Measurements from ENCODE around the gene RAET1L. TPM values are rescaled to one million over a fixed set of nuclear protein-coding genes. Genes with fewer than 3 reads are reported as not detected.
"Not testable (repeated sequence)": the region's sequence is repeated elsewhere in the genome, so short reads cannot be mapped to it uniquely, and the experiment has no call there.

The RAET1L gene
- total RNA-seq, 4 donors from 2014 or later, result 1.2 to 7.1 (median 3.6) TPM

- no peak overlapping the region for H3K4me3 ChIP-seq (ENCODE audit: low read depth, poor library complexity, severe bottlenecking)
- DNase-seq (ENCODE audit: low spot score in 2 of 2), result no peak
- no peak for TF ChIP-seq POLR2A (IDR thresholded peaks at IDR 0.05)
- TF ChIP-seq, protein P1, sequence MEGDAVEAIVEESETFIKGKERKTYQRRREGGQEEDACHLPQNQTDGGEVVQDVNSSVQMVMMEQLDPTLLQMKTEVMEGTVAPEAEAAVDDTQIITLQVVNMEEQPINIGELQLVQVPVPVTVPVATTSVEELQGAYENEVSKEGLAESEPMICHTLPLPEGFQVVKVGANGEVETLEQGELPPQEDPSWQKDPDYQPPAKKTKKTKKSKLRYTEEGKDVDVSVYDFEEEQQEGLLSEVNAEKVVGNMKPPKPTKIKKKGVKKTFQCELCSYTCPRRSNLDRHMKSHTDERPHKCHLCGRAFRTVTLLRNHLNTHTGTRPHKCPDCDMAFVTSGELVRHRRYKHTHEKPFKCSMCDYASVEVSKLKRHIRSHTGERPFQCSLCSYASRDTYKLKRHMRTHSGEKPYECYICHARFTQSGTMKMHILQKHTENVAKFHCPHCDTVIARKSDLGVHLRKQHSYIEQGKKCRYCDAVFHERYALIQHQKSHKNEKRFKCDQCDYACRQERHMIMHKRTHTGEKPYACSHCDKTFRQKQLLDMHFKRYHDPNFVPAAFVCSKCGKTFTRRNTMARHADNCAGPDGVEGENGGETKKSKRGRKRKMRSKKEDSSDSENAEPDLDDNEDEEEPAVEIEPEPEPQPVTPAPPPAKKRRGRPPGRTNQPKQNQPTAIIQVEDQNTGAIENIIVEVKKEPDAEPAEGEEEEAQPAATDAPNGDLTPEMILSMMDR (IDR thresholded peaks at IDR 0.05), result no peak
- intact Hi-C loops (cut with DNase I; ENCODE audit: low total_unique reads), result no loop called here
- WGBS, 2 donors, result 89 to 96% methylated on average over 2 of the region's 2 CpGs
Observed at GRCh38 chr6:150002710-150003109, 22.6 kb downstream of the RAET1L start.

- intact Hi-C loops (cut with DNase I; ENCODE audit: low total_unique reads), result no loop called here
- TF ChIP-seq POLR2A (IDR thresholded peaks at IDR 0.05), result no peak
- TF ChIP-seq, protein P1 (IDR thresholded peaks at IDR 0.05), result no peak
- 90 to 91% methylated on average over 3 of the region's 3 CpGs for WGBS, 2 donors
- no peak for DNase-seq (ENCODE audit: low spot score in 2 of 2)
- H3K4me3 ChIP-seq (ENCODE audit: low read depth, poor library complexity, severe bottlenecking), result no peak overlapping the region
Observed at GRCh38 chr6:150001295-150002008, 23.9 kb downstream of the RAET1L start.

GRCh38 chr6:149999636-150000035, 25.7 kb downstream of the RAET1L start:
- DNase-seq (ENCODE audit: low spot score in 2 of 2), result no peak
- no peak overlapping the region for H3K4me3 ChIP-seq (ENCODE audit: low read depth, poor library complexity, severe bottlenecking)
- WGBS, 2 donors, result 88 to 94% methylated on average over 2 of the region's 2 CpGs
- TF ChIP-seq POLR2A (IDR thresholded peaks at IDR 0.05), result no peak
- intact Hi-C loops (cut with DNase I; ENCODE audit: low total_unique reads), result no loop called here

- intact Hi-C loops (cut with DNase I; ENCODE audit: low total_unique reads), result no loop called here
- peak in 1 of 2 donors; percentile 59 for DNase-seq (ENCODE audit: low spot score in 2 of 2)
- TF ChIP-seq POLR2A (IDR thresholded peaks at IDR 0.05), result no peak
- TF ChIP-seq, protein P1 (IDR thresholded peaks at IDR 0.05), result no peak
- H3K4me3 ChIP-seq (ENCODE audit: low read depth, poor library complexity, severe bottlenecking), result no peak overlapping the region
- 84 to 85% methylated on average over 7 of the region's 7 CpGs for WGBS, 2 donors
Observed at GRCh38 chr6:149995971-149996370, 29.4 kb downstream of the RAET1L start.

DNA sequence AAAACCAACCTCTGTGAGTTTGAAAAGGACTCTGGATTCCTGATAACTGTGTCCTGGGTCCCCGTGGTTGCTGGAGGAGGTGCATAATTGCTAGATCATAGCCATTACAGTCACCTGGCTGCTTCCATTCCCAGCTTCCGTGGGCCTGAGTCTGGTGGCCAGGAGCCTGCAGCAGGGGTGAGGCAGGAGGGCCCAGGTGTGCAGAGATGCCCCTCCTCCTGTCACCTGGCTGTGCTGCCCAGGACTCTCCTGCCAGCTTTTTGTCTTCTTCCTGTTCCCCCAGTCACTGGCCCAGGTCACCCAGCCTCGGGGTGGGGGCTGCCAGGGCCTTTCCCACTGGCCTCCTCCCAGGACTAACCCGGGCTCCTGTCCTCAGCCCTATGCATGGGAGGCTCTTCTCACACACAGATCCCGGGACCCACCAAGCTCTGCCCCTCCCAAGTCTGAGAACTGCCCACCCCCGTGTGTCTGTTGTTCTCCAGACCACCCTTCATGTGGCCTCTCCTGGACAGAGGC, 30.0 kb downstream of the RAET1L start:
- peak in 1 of 2 donors; percentile 74 for DNase-seq (ENCODE audit: low spot score in 2 of 2)
- WGBS, 2 donors, result 67 to 71% methylated on average over 6 of the region's 6 CpGs
- no peak overlapping the region for H3K4me3 ChIP-seq (ENCODE audit: low read depth, poor library complexity, severe bottlenecking)
- intact Hi-C loops (cut with DNase I; ENCODE audit: low total_unique reads), result no loop called here
- TF ChIP-seq, protein P1 (IDR thresholded peaks at IDR 0.05), result no peak
- no peak for TF ChIP-seq POLR2A (IDR thresholded peaks at IDR 0.05)

DNA sequence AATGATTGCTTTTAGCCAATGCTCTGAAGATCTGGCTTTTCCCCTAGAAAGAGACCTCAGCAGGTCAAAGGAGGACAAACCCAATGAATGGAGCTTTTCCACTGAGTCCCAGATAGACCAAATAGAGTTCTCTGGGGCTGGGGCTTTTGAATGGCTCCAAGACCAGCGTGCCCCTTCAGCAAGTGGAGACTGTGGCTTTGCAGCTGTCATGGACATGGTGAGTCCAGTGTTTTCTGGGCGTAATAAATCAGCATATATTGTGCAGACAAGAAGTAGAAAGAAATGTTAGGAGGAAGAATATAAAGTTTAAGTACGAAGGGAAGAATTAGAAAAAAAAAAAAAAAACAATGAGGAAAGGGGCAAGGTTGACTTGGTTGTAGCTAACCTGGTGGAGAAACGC, 33.5 kb downstream of the RAET1L start:
- WGBS, 2 donors, result 51 to 58% methylated on average over 4 of the region's 4 CpGs
- TF ChIP-seq, protein P1 (IDR thresholded peaks at IDR 0.05), result no peak
- no peak overlapping the region for H3K4me3 ChIP-seq (ENCODE audit: low read depth, poor library complexity, severe bottlenecking)
- peak in 1 of 2 donors; percentile 54 for DNase-seq (ENCODE audit: low spot score in 2 of 2)
- intact Hi-C loops (cut with DNase I; ENCODE audit: low total_unique reads), result no loop called here

DNA sequence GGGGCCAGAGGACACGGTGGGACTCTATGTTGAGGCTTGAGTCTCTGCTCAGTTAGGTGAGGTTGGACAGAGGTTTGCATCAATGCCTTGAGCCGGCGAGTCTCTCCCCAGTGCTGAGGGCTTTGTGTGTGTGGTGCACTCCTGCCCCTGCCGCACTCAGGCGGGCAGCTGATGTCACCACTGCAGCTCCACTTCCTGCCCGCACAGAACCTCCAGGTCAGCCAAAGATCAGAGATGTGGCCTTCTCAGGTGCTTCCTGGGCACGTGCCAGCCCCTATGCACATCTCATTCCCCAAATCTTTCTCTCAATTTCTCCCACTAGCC, 33.9 kb downstream of the RAET1L start:
- H3K4me3 ChIP-seq (ENCODE audit: low read depth, poor library complexity, severe bottlenecking); intact Hi-C loops (cut with DNase I; ENCODE audit: low total_unique reads): not testable (repeated sequence)
- peak in 1 of 2 donors; percentile 62 for DNase-seq (ENCODE audit: low spot score in 2 of 2)
- WGBS, 2 donors, result 0 to 2% methylated on average over 4 to 7 of the region's 7 CpGs

Measured in lower leg skin (tissue), 4 donors.